ENCODE data around the gene CCL21. TPM values are rescaled to one million over a fixed set of nuclear protein-coding genes. Genes with fewer than 3 reads are reported as not detected.
"Not testable (repeated sequence)": the region's sequence is repeated elsewhere in the genome, so short reads cannot be mapped to it uniquely, and the experiment has no call there.

Gene CCL21
- polyA plus RNA-seq, 2 of the 4 experiments (the other 2 are of a cell fraction): not detected

DNA sequence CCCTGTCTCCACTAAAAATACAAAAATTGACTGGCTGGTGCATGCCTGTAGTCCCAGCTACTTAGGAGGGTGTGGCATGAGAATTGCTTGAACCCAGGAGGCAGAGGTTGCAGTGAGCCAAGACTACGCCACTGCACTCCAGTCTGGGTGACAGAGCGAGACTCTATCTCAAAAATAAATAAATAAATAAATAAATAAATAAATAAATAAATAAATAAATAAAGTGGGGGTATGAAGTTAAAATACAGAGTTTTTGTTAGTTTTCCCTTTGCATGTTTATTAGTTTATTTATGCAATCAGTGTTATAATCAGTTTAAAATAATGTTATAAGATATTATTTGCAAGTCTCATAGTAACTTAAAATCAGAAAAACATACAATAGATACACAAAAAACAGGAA, 40.4 kb upstream of the CCL21 start:
- H3K4me1 ChIP-seq; H3K4me3 ChIP-seq; ATAC-seq; H3K27ac ChIP-seq; H3K4me2 ChIP-seq; POLR2A ChIA-PET; DNase-seq (ENCODE audit: low read depth in 1 of 2, low spot score in 1 of 2); FAIRE-seq; H3K9me3 ChIP-seq; CTCF ChIA-PET: not testable (repeated sequence)
- peak; percentile 94 for TF ChIP-seq ZC3H11A (IDR thresholded peaks at IDR 0.05)
- 28% methylated on average over 2 of the region's 2 CpGs for WGBS (ENCODE audit: missing lambda C conversion rate)

DNA sequence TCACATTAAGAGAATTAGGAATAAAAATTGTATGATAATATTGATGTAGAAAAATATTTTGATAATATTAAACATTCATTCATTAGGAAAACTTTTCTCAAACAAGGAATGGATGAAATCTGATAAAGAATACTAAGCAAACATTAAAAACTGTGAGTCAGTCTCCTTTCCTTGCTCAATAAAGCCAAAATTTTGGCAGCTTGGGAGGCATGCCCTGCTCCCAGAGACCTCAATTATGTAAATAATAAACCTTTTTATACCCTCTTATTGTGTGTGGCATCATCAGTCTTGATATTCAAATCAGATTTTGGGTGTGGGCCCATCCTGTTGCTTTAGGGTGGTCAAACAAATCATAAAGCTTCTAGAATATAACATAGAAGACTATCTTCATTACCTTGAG, 36.6 kb upstream of the CCL21 start:
- no peak overlapping the region for H3K27ac ChIP-seq
- no peak overlapping the region for H3K4me3 ChIP-seq
- no peak for DNase-seq (ENCODE audit: low read depth in 1 of 2, low spot score in 1 of 2)
- ChIA-PET POLR2A (no interaction called here), CTCF (interaction anchor here (0.8 to 1.4 kb wide), 2 partner anchors 19 to 44 kb away, joined by 3 to 5 read pairs; no protein-coding TSS in a partner anchor)
- no peaks in the 10 kb centered on the region for H3K9me3 ChIP-seq
- H3K4me2 ChIP-seq: no peak overlapping the region
- H3K4me1 ChIP-seq: peaks cover 15% of the 10 kb centered on the region; the same call in 2 of the 3 replicates
- ATAC-seq: no peak
- TF ChIP-seq RAD21 (conservative IDR thresholded peaks at IDR 0.05 in 1 of 2, IDR thresholded peaks at IDR 0.05 in 1 of 2): no peak
- no peak for TF ChIP-seq JUNB (IDR thresholded peaks at IDR 0.05)
- FAIRE-seq: no peak

DNA sequence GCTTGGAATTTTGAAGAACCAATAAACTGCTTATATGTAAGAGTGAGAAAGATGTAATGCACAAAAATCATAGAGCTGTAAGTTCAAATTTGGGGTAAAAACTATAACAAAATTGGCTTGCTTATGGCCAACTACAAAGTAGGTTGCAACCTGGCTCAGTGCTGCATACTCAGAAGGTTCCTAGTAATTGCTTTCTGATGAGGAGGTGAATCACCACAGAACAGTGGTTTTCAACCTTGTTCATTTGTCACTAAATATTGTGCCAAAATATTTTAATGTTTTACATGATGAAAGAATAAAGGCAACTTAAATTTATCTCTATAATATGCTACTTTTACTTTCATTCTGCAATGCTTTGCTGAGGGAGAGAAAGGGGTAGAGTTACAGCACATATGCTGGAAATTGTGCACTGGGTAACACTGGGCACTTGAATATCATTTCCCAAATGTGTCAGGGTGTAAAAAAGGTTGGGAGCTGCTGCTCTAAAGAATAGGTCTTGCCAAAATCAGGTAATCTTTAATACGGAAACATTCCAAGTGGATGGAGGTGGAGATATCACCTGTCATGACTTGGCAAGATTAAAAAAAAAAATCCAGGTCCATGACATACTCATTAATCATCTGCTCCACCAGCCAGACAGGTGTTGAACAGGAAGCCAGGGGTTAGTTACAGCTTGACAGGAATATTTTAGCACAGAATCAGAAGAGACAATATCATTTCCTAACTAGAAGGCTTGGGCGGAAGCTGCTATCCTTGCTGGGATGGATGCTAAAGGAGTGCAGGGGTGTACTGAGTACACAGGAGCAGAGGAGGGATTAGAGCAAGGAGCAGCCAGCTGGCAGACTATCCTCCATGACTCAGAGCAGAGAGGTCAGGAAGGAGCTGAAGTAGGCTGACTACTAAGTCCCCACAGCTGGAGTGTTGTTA, 34.6 kb upstream of the CCL21 start:
- FAIRE-seq: no peak
- H3K27ac ChIP-seq: no peak overlapping the region

DNA sequence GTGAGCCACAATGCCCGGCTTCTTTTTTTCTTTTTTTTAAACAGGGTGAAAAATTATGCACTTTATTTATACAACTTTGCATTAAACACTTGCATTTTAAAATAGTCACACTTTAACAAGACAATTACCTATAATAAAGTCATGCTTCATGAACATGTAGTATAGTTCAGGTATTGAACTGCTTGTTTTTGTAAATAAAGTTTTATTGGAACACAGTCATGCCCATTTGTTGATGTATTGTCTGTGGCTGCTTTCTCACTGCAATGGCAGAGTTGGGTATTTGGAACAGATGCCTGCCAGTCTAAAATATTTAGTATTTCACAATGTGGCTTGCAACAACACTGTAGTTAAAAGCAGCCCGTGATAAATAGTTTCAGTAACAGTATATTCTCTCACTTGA, 32.8 kb upstream of the CCL21 start:
- Histone ChIP-seq H3K4me3 (no peak overlapping the region), H3K4me1 (peaks cover 15% of the 10 kb centered on the region; the same call in 2 of the 3 replicates), H3K9me3 (no peaks in the 10 kb centered on the region), H3K27ac (no peak overlapping the region), H3K4me2 (no peak overlapping the region)
- no peak for ATAC-seq
- POLR2A ChIA-PET: no interaction called here
- DNase-seq (ENCODE audit: low read depth in 1 of 2, low spot score in 1 of 2): no peak
- 43% methylated on average over 2 of the region's 2 CpGs for WGBS (ENCODE audit: missing lambda C conversion rate)
- no peak for FAIRE-seq
- CTCF ChIA-PET: interaction anchor here (1.2 kb wide), 1 partner anchor 157 kb away, joined by 4 read pairs; no protein-coding TSS in a partner anchor
- TF ChIP-seq RFX5 (IDR thresholded peaks at IDR 0.05) (no peak), EP300 (IDR thresholded peaks at IDR 0.05) (no peak), ESRRA (IDR thresholded peaks at IDR 0.05; ENCODE audit: borderline replicate concordance, low read length) (no peak), ZFP36 (IDR thresholded peaks at IDR 0.05; ENCODE audit: borderline replicate concordance, partially characterized antibody) (no peak)
- TF ChIP-seq, protein P1, sequence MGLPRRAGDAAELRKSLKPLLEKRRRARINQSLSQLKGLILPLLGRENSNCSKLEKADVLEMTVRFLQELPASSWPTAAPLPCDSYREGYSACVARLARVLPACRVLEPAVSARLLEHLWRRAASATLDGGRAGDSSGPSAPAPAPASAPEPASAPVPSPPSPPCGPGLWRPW (IDR thresholded peaks at IDR 0.05): no peak

More for the DNA sequence above, 34.6 kb upstream of the CCL21 start:
- TF ChIP-seq JUNB (IDR thresholded peaks at IDR 0.05): 0 out of 2 replicates have a peak, but pooled peaks have one; percentile 13
- no peak for TF ChIP-seq SREBF2 (IDR thresholded peaks at IDR 0.05)
- 62% methylated on average over 2 of the region's 2 CpGs for WGBS (ENCODE audit: missing lambda C conversion rate)
- no peak overlapping the region for H3K4me2 ChIP-seq
- CTCF ChIA-PET: interaction anchor here (1.2 to 1.7 kb wide), 6 partner anchors 15 to 352 kb away, joined by 3 to 10 read pairs (median 5); partner anchors contain the start of gene PIGO
- POLR2A ChIA-PET: no interaction called here
- H3K9me3 ChIP-seq: no peaks in the 10 kb centered on the region
- H3K4me3 ChIP-seq: no peak overlapping the region
- H3K4me1 ChIP-seq: peaks cover 15% of the 10 kb centered on the region; the same call in 2 of the 3 replicates
- ATAC-seq (peak; percentile 86 to 91), DNase-seq (ENCODE audit: low read depth in 1 of 2, low spot score in 1 of 2) (peak in 1 of 2 experiments; percentile 28)

DNA sequence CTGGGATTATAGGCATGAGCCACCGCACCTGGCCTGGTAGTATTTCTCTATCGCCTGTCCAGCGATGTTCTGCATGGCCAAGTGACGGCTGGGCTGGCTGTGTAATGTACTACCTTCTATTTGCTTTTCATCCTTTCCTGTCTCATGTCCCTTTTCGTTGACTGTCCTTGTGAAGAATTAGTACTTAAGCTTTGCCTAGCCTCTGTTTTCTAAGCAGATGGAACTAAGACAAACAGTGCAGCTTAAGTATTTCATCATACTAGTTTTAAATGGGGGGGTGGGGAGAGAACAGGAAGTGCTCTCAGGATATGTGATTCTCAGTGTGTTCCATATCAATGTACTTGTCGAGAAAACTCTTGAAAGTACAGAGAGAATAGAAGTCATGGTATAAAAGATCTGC, 31.7 kb upstream of the CCL21 start:
- CTCF ChIA-PET: interaction anchor here (0.7 to 2.2 kb wide), 4 partner anchors 16 to 221 kb away, joined by 3 to 8 read pairs (median 4); no protein-coding TSS in a partner anchor

DNA sequence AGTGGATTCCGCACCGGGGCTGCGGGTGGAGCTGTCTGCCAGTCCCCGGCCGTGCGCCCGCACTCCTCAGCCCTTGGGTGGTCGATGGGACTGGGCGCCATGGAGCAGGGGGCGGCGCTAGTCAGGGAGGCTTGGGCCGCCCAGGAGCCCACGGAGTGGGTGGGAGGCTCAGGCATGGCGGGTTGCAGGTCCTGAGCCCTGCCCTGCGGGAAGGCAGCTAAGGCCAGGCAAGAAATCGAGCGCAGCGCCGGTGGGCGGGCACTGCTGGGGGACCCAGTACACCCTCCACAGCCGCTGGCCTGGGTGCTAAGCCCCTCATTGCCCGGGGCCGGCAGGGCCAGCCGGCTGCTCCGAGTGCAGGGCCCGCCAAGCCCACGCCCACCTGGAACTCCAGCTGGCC, 30.2 kb upstream of the CCL21 start:
- 80% methylated on average over 11 of the region's 27 CpGs for WGBS (ENCODE audit: missing lambda C conversion rate)
- H3K27ac ChIP-seq; FAIRE-seq; H3K4me1 ChIP-seq; DNase-seq (ENCODE audit: low read depth in 1 of 2, low spot score in 1 of 2); POLR2A ChIA-PET; ATAC-seq; H3K9me3 ChIP-seq; H3K4me3 ChIP-seq; H3K4me2 ChIP-seq: not testable (repeated sequence)
- CTCF ChIA-PET: interaction anchor here (0.8 to 2.2 kb wide), 2 partner anchors 20 to 38 kb away, joined by 4 to 8 read pairs; no protein-coding TSS in a partner anchor

More for the DNA sequence above, 31.7 kb upstream of the CCL21 start:
- 71% methylated on average over 6 of the region's 6 CpGs for WGBS (ENCODE audit: missing lambda C conversion rate)
- Histone ChIP-seq H3K4me2 (no peak overlapping the region), H3K9me3 (no peaks in the 10 kb centered on the region), H3K4me1 (peaks cover 15% of the 10 kb centered on the region; the same call in 2 of the 3 replicates), H3K27ac (no peak overlapping the region), H3K4me3 (no peak overlapping the region)
- POLR2A ChIA-PET: no interaction called here
- TF ChIP-seq, protein P2, sequence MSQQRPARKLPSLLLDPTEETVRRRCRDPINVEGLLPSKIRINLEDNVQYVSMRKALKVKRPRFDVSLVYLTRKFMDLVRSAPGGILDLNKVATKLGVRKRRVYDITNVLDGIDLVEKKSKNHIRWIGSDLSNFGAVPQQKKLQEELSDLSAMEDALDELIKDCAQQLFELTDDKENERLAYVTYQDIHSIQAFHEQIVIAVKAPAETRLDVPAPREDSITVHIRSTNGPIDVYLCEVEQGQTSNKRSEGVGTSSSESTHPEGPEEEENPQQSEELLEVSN (IDR thresholded peaks at IDR 0.05; ENCODE audit: borderline replicate concordance, low read depth): no peak
- no peak for TF ChIP-seq PHF8 (IDR thresholded peaks at IDR 0.05; ENCODE audit: borderline replicate concordance, low read depth)
- TF ChIP-seq, protein P3, sequence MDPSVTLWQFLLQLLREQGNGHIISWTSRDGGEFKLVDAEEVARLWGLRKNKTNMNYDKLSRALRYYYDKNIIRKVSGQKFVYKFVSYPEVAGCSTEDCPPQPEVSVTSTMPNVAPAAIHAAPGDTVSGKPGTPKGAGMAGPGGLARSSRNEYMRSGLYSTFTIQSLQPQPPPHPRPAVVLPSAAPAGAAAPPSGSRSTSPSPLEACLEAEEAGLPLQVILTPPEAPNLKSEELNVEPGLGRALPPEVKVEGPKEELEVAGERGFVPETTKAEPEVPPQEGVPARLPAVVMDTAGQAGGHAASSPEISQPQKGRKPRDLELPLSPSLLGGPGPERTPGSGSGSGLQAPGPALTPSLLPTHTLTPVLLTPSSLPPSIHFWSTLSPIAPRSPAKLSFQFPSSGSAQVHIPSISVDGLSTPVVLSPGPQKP (IDR thresholded peaks at IDR 0.05; ENCODE audit: low read depth, low read length): no peak
- TF ChIP-seq HOXB5 (CRISPR knock-in tag; IDR thresholded peaks at IDR 0.05): no peak
- TF ChIP-seq, protein P4, sequence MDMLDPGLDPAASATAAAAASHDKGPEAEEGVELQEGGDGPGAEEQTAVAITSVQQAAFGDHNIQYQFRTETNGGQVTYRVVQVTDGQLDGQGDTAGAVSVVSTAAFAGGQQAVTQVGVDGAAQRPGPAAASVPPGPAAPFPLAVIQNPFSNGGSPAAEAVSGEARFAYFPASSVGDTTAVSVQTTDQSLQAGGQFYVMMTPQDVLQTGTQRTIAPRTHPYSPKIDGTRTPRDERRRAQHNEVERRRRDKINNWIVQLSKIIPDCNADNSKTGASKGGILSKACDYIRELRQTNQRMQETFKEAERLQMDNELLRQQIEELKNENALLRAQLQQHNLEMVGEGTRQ (IDR thresholded peaks at IDR 0.05): no peak
- no peak for TF ChIP-seq FOXS1 (CRISPR knock-in tag; IDR thresholded peaks at IDR 0.05)
- ATAC-seq: no peak
- DNase-seq (ENCODE audit: low read depth in 1 of 2, low spot score in 1 of 2): no peak
- FAIRE-seq: no peak
